COR-L47 (cell line): ENCODE measurements around the gene GNPTAB.
A peak's percentile ranks its signal among the peaks of the same experiment; 100 is the strongest.
"Not testable (repeated sequence)": the region's sequence is repeated elsewhere in the genome, so short reads cannot be mapped to it uniquely, and the experiment has no call there.

Source experiments
- DNase-seq: peaks from one replicate; lab custom pipeline; 2025; lab: John Stamatoyannopoulos, UW

GNPTAB gene

GRCh38 chr12:101852998-101853397, 22.2 kb upstream of the GNPTAB start:
- DNase-seq = no peak

- DNase-seq = no peak
Observed at GRCh38 chr12:101850199-101850598, 19.4 kb upstream of the GNPTAB start.

GRCh38 chr12:101847325-101847724, 16.6 kb upstream of the GNPTAB start:
- DNase-seq = no peak

- DNase-seq = no peak
Observed at GRCh38 chr12:101845137-101845711, 14.5 kb upstream of the GNPTAB start.

GRCh38 chr12:101841069-101841468, 10.3 kb upstream of the GNPTAB start:
- DNase-seq = no peak

- DNase-seq = peak; percentile 3
Observed at GRCh38 chr12:101839324-101840283, 8.8 kb upstream of the GNPTAB start.

GRCh38 chr12:101838628-101839323, 8.0 kb upstream of the GNPTAB start:
- DNase-seq = no peak

- no peak for DNase-seq
Observed at GRCh38 chr12:101832030-101832429, 1.3 kb upstream of the GNPTAB start.

GRCh38 chr12:101829639-101830366, 956 bp downstream of the GNPTAB start:
- no peak for DNase-seq

- no peak for DNase-seq
Observed at GRCh38 chr12:101828463-101829196, 2.1 kb downstream of the GNPTAB start.

GRCh38 chr12:101826766-101827368, 3.9 kb downstream of the GNPTAB start:
- no peak for DNase-seq

- no peak for DNase-seq
Observed at GRCh38 chr12:101824831-101825230, 5.9 kb downstream of the GNPTAB start.

- DNase-seq = peak; percentile 22
Observed at GRCh38 chr12:101823891-101824290, 6.9 kb downstream of the GNPTAB start.

GRCh38 chr12:101823039-101823438, 7.7 kb downstream of the GNPTAB start:
- DNase-seq = no peak

GRCh38 chr12:101819467-101819866, 11.3 kb downstream of the GNPTAB start:
- DNase-seq = no peak

- DNase-seq = not testable (repeated sequence)
Observed at GRCh38 chr12:101818689-101819088, 12.1 kb downstream of the GNPTAB start.

GRCh38 chr12:101813117-101813516, 17.6 kb downstream of the GNPTAB start:
- no peak for DNase-seq

GRCh38 chr12:101812716-101813115, 18.0 kb downstream of the GNPTAB start:
- DNase-seq = not testable (repeated sequence)

GRCh38 chr12:101811342-101811741, 19.4 kb downstream of the GNPTAB start:
- DNase-seq = not testable (repeated sequence)

GRCh38 chr12:101809208-101809607, 21.6 kb downstream of the GNPTAB start:
- DNase-seq = no peak

- DNase-seq = no peak
Observed at GRCh38 chr12:101806265-101806664, 24.5 kb downstream of the GNPTAB start.
